ACHN (cell line): ENCODE results near the gene ZNF32.
"Not testable (repeated sequence)": the region's sequence is repeated elsewhere in the genome, so short reads cannot be mapped to it uniquely, and the experiment has no call there.

Experiments used
- DNase-seq: peaks from one replicate; pipeline ENCODE4 v3.0.0-alpha.2; 2015
- in situ Hi-C: cut with HindIII; loops from 2 replicates; pipeline ENCODE4 v1.10.0; 2017; ENCODE audit warnings: low sequenced_read_pairs, low pct_ligation_motif_present, low pct_unique_long_range_greater_than_20kb

The ZNF32 gene

GRCh38 chr10:43653746-43654145 is 5.1 kb upstream of the ZNF32 start:
- in situ Hi-C loops = no loop called here

GRCh38 chr10:43649185-43649523 is 473 bp upstream of the ZNF32 start:
- no peak for DNase-seq
- in situ Hi-C loops = no loop called here

More at GRCh38 chr10:43653746-43654145, 5.1 kb upstream of the ZNF32 start:
- no peak for DNase-seq

GRCh38 chr10:43648095-43648397 is 635 bp downstream of the ZNF32 start:
- no peak for DNase-seq
- in situ Hi-C loops = no loop called here

- in situ Hi-C loops = no loop called here
- DNase-seq = no peak
These were observed 1.1 kb downstream of the ZNF32 start for GRCh38 chr10:43647576-43647975.

GRCh38 chr10:43645866-43646265 is 2.8 kb downstream of the ZNF32 start:
- in situ Hi-C loops = no loop called here
- no peak for DNase-seq

- in situ Hi-C loops = no loop called here
- DNase-seq = peak; percentile 33
These were observed 4.4 kb downstream of the ZNF32 start for GRCh38 chr10:43644252-43644651.

- in situ Hi-C loops = no loop called here
- DNase-seq = no peak
These were observed 8.1 kb downstream of the ZNF32 start for GRCh38 chr10:43640603-43641002.

- in situ Hi-C loops, DNase-seq: not testable (repeated sequence)
These were observed 12.9 kb downstream of the ZNF32 start for GRCh38 chr10:43635816-43636215.

- in situ Hi-C loops = no loop called here
- no peak for DNase-seq
These were observed 19.7 kb downstream of the ZNF32 start for GRCh38 chr10:43628956-43629355.

- in situ Hi-C loops = no loop called here
- no peak for DNase-seq
These were observed 20.7 kb downstream of the ZNF32 start for GRCh38 chr10:43627942-43628341.

GRCh38 chr10:43623351-43623750 is 25.3 kb downstream of the ZNF32 start:
- DNase-seq = peak; percentile 28
- in situ Hi-C loops = no loop called here

- no peak for DNase-seq
- in situ Hi-C loops = no loop called here
These were observed 26.6 kb downstream of the ZNF32 start for GRCh38 chr10:43622038-43622437.

- in situ Hi-C loops = no loop called here
- no peak for DNase-seq
These were observed 29.3 kb downstream of the ZNF32 start for GRCh38 chr10:43619368-43619767.

GRCh38 chr10:43616697-43617370 is 31.8 kb downstream of the ZNF32 start:
- in situ Hi-C loops = no loop called here
- no peak for DNase-seq

- no peak for DNase-seq
- in situ Hi-C loops = no loop called here
These were observed 38.0 kb downstream of the ZNF32 start for GRCh38 chr10:43610636-43611035.

GRCh38 chr10:43607199-43607573 is 41.5 kb downstream of the ZNF32 start:
- in situ Hi-C loops = no loop called here
- no peak for DNase-seq

GRCh38 chr10:43606323-43607198 is 42.1 kb downstream of the ZNF32 start, which contains the start of gene ZNF485:
TSS of gene ZNF485 (plus strand) at chr10:43606438. CDS start at chr10:43607051, 613 bp downstream.
- in situ Hi-C loops = no loop called here

GRCh38 chr10:43605850-43606322 is 42.8 kb downstream of the ZNF32 start:
- in situ Hi-C loops = no loop called here
- no peak for DNase-seq

More at GRCh38 chr10:43606323-43607198, 42.1 kb downstream of the ZNF32 start, which contains the start of gene ZNF485:
- DNase-seq = peak; percentile 66

GRCh38 chr10:43601576-43601975 is 47.1 kb downstream of the ZNF32 start:
- DNase-seq, in situ Hi-C loops: not testable (repeated sequence)

- no peak for DNase-seq
- in situ Hi-C loops = no loop called here
These were observed 49.3 kb downstream of the ZNF32 start for GRCh38 chr10:43599333-43599732.
